Measurements from ENCODE around the gene PWWP2B. TPM values are rescaled to one million over a fixed set of nuclear protein-coding genes. Genes with fewer than 3 reads are reported as not detected.

PWWP2B gene
- total RNA-seq, 1 experiment from 2014 or later = 12.2 TPM

GRCh38 chr10:132450466-132450824 is 53.4 kb downstream of the PWWP2B start:
- H3K27me3 Mint-ChIP-seq (ENCODE audit: low read depth) = no peaks in the 10 kb centered on the region
- ChIA-PET POLR2A (no interaction called here), CTCF (interaction anchor here (1.5 to 2.4 kb wide), 2 partner anchors 62 to 90 kb away, joined by 5 to 23 read pairs; no protein-coding TSS in a partner anchor)
- H3K9me3 Mint-ChIP-seq = no peaks in the 10 kb centered on the region
- no peaks in the 10 kb centered on the region for H3K36me3 Mint-ChIP-seq
- no peak overlapping the region for H3K4me3 Mint-ChIP-seq
- DNase-seq (ENCODE audit: low spot score) = no peak
- no peak for TF ChIP-seq GABPB1 (CRISPR knock-in tag; IDR thresholded peaks at IDR 0.05)
- TF ChIP-seq ZNF425 (CRISPR knock-in tag; conservative IDR thresholded peaks at IDR 0.05) = no peak
- TF ChIP-seq AR (CRISPR knock-in tag; IDR thresholded peaks at IDR 0.05) = no peak
- TF ChIP-seq SOX15 (CRISPR knock-in tag; IDR thresholded peaks at IDR 0.05) = no peak
- no peak for TF ChIP-seq ATF1 (CRISPR knock-in tag; IDR thresholded peaks at IDR 0.05)
- no peak for TF ChIP-seq E2F4 (CRISPR knock-in tag; IDR thresholded peaks at IDR 0.05; ENCODE audit: borderline replicate concordance, low read depth)
- no peak for TF ChIP-seq ZNF121 (CRISPR knock-in tag; IDR thresholded peaks at IDR 0.05)
- no peak for TF ChIP-seq FOXP1 (CRISPR knock-in tag; IDR thresholded peaks at IDR 0.05; ENCODE audit: borderline replicate concordance)
- no peak for TF ChIP-seq MXD4 (CRISPR knock-in tag; IDR thresholded peaks at IDR 0.05; ENCODE audit: borderline replicate concordance)
- no peak for TF ChIP-seq ZNF232 (CRISPR knock-in tag; IDR thresholded peaks at IDR 0.05)
- TF ChIP-seq SP1 (CRISPR knock-in tag; conservative IDR thresholded peaks at IDR 0.05) = no peak
- TF ChIP-seq NR1H2 (CRISPR knock-in tag; IDR thresholded peaks at IDR 0.05) = no peak
- TF ChIP-seq ZSCAN18 (CRISPR knock-in tag; IDR thresholded peaks at IDR 0.05) = no peak
- TF ChIP-seq STAT6 (CRISPR knock-in tag; conservative IDR thresholded peaks at IDR 0.05; ENCODE audit: low read depth) = no peak
- TF ChIP-seq OVOL2 (CRISPR knock-in tag; IDR thresholded peaks at IDR 0.05; ENCODE audit: borderline replicate concordance) = no peak
- TF ChIP-seq ZNF317 (CRISPR knock-in tag; IDR thresholded peaks at IDR 0.05; ENCODE audit: borderline replicate concordance, low read depth) = no peak
- no peak for TF ChIP-seq ESRRA (CRISPR knock-in tag; IDR thresholded peaks at IDR 0.05; ENCODE audit: borderline replicate concordance)
- TF ChIP-seq ZNF219 (CRISPR knock-in tag; IDR thresholded peaks at IDR 0.05; ENCODE audit: borderline replicate concordance) = no peak
- TF ChIP-seq ZNF138 (CRISPR knock-in tag; conservative IDR thresholded peaks at IDR 0.05) = no peak
- TF ChIP-seq JAZF1 (CRISPR knock-in tag; IDR thresholded peaks at IDR 0.05) = no peak
- no peak overlapping the region for H3K27ac Mint-ChIP-seq
- ATAC-seq = no peak
- H3K4me1 Mint-ChIP-seq = peaks cover 23% of the 10 kb centered on the region

Data from WTC11 (cell line).